ENCODE measurements around the gene NNT.

The NNT gene

DNA sequence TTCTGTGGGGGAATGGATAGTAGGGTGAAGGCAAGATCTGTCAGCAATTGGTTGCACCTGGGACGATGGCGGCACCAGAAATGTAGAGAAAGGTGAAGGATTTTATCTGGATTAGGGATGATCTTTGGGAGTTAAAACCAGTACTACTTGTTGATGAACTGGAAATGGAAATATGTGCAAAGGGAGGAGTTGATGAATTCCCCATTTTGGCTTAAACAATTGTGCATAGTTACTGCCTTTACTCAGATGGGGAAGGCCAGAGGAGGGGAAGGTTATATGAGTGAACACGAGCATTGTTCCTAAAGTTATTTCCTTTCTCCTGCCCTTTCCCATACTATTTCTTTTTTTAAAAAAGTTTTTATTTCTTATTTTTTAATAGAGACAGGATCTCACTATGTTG is 19.1 kb downstream of the NNT start:
- DNase-seq (ENCODE audit: low read depth in 1 of 2, low spot score in 1 of 2) = no peak

DNA sequence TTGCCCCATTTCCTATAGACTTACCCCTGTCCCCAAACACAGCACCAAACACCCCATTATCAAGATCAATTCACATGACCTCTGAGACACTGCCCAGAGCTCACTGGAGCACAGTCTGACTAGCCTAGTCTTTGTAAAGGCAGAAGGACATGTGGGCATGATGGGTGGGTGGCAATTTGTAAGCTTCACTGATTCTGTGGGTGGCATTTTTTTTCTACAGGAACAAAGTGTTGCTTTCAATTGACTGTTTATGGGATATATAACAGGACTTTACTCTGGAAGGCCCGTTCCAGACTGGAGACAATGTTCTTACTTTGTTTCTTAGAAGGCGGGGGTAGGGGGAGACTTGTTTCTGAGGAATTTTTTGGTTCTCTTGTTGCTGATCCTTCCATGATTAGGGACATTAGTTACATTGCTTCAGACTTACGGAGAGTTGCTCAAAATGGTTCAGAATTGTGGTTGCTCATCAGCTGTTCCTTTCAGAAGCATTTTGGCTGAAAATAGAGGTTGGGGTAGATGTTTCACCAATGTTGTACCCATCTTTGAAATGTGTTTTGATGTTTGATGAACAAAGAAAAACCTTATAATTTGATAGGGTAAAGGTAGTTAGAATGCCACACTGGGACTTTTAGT is 20.2 kb downstream of the NNT start:
- no peak for DNase-seq (ENCODE audit: low read depth in 1 of 2, low spot score in 1 of 2)

DNA sequence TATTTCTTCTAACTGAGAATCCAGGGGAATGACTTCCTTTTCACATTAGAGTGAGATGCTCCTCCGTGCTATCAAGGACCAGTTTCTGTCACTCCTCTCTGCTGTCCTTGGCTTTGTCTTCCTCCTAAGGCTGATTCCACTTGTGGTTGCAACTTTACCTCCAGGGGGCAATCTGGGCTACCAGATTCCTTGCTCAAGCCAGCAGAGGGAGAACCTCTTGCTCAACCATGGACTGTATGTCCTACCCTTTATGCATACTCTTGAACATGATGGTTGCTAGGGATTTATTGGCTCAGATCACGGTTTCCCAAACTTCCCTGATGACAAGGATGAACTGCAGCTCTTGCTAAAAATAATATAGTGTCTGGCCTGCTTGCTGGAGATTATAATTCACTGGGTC is 24.0 kb downstream of the NNT start:
- no peak for DNase-seq (ENCODE audit: low read depth in 1 of 2, low spot score in 1 of 2)

DNA sequence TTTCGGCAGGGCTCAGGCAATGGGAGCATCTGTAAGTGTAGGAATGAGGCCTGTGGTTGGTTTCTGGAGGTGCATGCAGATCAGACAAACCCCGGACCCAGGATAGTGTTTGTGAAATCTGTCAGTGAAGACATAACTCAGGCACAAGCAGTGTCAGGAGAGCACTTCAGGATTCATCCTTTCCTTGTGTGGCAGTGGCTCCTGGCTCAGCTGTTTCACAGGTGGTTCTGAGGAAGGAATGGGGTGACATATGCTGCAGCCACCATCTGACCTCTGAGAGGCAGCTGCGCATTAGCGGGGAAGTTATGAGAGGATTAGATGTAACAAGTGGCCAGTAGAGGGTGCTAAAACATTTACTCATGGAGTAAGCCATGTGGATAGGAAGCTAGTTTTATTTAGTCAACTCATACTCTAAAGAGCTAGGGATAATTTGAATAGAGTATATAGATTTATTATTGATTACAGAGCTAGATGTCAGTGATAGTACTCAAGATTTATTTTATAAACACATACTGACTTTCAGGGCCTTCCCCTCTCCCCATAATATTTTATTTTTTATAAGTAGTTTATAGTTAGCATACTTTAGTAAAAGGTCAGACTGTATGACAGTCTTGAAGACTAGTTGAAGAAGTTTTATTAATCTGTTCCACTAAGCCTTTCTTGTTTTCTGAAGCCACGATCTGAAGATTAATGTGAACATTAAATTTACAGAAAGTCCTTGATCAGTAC is 28.4 kb downstream of the NNT start:
- no peak for DNase-seq (ENCODE audit: low read depth in 1 of 2, low spot score in 1 of 2)

DNA sequence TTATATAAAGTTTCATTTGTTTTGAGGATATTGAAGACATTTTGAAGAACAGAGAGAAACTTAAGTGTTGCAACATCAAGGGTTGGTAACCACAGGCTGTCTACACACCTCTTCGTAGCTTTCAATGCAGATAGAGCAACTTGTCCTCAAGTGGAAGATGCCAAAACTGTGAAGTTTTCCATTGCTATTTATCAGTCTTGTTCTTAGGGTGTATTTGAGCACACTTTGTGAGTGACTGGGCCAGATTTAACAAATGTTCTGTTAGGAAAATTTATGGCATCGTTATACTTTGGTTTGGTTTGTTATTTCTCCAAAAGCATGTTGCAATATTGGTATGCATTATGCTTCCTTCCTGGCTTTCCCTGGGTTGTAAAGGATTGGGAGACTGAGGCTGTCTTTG is 31.6 kb downstream of the NNT start:
- DNase-seq (ENCODE audit: low read depth in 1 of 2, low spot score in 1 of 2) = no peak

DNA sequence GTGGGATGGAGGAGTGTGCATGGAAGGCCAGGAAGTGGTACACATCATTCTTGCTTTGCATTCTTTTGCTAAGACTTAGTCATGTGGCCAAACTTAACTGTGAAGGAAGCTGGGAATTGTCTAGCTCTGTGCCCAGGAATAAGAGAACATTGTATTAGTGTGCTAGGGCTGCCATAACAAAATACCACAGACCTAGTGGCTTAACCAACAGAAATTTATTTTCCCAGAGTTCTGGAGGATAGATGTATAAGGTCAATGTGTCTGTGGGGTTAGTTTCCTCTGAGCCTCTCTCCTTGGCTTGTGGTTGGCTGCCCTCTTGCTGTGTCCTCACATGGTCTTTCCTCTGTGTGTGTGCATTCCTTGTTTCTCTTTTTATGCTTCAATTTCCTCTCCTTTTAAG is 32.4 kb downstream of the NNT start:
- no peak for DNase-seq (ENCODE audit: low read depth in 1 of 2, low spot score in 1 of 2)

DNA sequence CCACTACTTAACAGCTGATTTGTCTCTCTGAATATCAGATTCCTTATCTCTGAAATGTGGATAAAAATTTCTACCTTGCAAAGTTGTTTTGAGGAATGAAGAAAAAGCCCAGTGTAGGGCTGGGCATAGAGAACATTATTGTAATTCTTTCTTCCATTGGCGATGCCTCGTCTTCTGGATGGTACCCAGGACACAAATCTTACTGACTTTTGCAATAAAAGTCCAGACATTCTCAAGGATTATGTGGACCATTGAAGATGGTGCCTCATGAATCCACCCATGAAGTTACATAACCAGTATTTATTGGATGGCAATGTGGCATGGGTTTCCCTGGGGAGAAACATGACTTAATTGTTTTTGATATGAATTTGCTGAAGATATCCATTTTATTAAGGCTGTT is 33.1 kb downstream of the NNT start:
- no peak for DNase-seq (ENCODE audit: low read depth in 1 of 2, low spot score in 1 of 2)

DNA sequence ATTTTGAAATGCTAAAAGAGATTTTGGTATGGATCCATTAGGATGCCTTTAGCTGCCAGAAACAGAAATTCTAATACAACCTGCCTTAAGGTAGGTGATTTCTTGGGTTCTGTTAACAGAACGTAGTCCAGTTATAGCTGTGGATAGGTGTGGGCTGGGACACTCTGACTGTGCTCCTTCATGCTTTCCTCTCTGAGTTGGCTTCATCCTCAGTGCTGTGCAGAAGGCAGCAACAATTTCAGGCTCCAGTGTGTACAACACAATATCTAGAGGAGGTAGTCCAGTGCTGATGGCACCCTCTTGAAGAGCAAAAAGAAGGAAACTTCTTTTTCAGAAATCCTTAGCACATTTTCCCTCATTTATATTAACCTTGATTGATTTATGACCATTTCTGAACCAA is 34.4 kb downstream of the NNT start:
- no peak for DNase-seq (ENCODE audit: low read depth in 1 of 2, low spot score in 1 of 2)

DNA sequence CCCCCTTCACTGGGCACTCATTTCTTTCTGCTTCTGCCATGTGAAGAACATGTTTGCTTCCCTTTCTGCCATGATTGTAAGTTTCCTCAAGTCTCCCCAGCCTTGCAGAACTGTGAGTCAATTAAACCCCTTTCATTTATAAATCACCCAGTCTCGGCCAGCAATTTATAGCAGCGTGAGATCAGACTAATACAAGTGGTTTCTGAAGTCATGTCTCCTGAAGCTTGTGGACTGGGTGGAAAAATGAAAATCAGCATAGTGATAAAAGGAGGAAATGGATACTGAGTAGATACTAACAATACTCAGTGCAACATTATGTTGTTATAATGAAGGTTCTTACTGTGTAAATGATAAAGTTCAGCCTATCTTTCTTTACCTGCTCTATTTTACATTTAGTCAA is 35.1 kb downstream of the NNT start:
- no peak for DNase-seq (ENCODE audit: low read depth in 1 of 2, low spot score in 1 of 2)

DNA sequence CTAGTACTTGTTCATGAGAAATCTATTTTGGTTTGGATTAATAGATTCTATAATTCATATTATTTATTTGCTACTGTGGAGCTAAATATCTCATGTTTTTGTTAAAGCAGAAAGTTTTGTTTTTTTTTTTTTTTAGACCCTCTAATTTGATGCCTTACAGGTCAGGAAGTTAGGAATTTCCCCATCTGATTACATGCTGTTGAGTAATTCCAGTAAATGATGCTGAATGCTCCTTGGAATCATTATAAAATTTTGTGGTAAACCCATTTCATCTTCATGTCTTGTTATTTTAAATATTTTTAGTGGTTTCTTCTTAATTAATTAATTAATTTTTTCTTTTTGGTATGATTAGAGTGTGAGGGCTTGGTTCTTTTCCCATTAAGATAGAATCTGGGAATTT is 35.6 kb downstream of the NNT start:
- DNase-seq (ENCODE audit: low read depth in 1 of 2, low spot score in 1 of 2) = no peak

DNA sequence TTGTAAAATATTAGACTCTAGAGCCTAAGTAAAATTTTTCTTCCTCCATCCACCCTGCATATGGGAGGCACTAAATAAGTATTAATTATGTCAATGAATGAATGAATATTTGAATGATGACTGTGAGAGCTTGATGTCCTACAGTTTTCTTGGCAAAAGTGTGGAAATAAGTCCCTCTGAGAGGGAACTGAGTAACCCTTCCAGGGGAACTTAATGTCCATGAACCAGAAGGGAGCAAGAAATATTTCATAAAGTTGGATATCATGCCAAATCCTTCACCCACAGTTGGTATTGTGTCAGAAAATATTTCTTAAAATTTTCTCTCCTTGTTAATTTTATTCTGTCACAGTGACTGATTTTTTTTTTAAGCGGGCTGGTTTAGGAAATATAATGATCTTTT is 36.6 kb downstream of the NNT start:
- DNase-seq (ENCODE audit: low read depth in 1 of 2, low spot score in 1 of 2) = no peak

DNA sequence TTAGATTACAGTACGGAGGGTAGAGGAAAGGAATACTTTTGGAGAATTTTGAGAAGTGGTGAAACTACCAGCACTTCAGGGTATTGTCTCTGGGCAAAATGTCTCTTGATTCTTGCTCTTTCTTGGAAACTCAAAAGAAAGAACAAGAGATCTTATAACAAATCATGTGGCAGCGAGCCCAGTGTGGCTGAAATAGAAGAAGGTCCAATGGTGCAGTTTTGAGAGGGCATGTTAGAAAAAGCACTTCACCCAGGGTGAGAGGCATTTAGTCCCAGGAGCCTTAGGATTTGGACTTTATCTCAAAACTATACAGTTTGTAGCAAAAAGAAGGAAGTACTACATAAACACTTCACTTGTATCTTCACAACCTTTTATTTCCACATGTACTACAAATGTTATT is 39.4 kb downstream of the NNT start:
- DNase-seq (ENCODE audit: low read depth in 1 of 2, low spot score in 1 of 2) = no peak

DNA sequence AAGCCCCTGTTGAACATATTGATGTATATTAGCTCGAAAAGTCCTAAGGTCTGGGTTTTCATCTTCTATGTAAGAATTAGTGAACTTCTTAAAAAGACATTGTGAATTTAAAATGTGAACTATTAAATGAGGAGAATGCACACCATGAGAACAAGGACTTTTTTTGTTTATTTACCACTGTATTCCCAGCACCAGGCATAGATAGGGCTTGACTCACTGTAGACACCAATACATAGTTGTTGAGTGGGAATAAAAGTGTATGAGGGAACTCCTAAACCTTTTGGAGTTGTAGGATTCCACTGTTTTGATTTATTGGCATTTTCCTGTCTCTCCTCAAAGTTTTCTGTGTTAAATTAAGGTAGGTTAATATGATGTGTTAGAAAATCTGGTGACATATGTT is 40.3 kb downstream of the NNT start:
- no peak for DNase-seq (ENCODE audit: low read depth in 1 of 2, low spot score in 1 of 2)

DNA sequence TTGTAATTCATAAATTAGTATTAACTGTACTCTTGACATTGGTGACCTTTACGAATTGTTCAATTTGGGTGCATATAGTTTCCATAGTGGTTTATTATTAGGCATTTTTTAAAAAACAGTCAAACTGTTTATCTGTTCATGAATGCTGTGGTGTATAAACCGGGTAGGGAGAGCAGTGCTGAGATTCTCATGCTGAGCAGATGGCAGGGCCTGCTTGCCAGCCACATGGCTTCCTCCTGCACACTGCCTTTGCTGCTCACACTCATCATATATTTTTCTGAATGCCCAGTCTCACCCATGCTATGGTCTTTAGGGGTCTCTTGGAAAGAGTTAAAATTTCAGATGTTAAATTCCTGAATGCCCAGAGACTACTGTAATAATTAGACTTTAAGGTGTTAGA is 40.8 kb downstream of the NNT start:
- no peak for DNase-seq (ENCODE audit: low read depth in 1 of 2, low spot score in 1 of 2)

DNA sequence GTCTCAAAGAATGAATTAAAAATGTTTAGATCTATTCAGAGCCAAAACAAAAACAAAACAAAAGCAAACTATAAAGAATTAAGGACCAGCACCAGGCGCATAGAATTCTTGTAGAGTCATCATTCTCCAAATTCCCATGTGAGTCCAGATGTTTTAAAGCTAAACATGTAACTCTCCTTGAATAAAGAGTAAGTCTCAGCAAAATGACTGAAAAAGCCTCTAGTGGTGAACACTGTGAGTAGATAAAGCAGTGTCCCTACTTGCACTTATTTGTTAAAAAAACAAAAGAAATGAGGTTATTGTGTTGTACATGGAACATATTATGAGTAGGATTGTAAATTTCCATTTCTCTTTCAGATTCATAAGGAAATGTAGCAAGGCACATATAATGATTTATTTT is 44.0 kb downstream of the NNT start:
- DNase-seq (ENCODE audit: low read depth in 1 of 2, low spot score in 1 of 2) = no peak

DNA sequence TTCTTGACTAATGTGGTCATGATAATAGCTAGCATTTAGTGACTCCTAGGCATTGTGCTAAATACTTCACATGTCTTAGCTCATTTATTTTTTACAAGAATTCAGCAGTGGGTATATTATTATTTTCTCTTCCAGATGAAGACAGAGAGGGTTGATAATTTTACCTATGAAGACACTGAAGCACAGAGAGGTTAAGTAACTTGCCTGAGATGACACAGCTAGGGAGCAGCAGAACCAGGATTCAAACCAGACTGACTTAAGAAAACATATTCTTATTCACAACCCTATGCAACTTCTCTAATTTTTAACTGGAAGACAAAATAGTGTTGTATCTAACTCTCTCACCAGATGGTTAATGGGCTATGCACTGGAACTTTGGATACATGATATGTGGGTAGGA is 44.8 kb downstream of the NNT start:
- no peak for DNase-seq (ENCODE audit: low read depth in 1 of 2, low spot score in 1 of 2)

DNA sequence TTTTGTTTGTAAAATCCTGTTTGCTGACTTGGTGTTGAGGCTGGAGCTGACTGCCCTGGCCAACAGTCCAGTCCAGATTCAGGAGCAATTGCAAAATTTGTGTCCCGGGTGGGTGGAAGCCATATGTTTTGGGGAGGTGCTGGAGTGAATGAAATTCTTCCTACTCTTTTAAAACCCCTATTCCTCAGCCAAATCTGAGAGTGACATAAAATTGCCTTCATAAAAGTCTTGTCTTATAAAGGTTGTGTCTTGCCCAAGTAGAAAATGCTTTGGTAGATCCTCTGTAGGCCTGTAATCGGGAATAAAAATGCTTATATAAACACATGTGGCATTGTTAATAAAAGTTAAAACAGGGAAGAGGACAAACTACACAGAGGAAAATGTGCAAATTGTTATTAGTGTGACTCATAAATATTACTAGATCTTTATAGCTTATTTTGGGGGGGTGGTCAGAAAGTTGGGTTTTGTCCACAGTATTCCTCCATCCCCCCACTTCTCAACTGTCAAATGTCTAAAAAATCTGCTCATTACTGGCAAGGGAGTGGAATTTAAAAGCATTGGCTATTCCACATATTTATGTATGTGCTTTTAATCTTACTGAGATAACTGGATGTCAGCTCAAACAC is 45.6 kb downstream of the NNT start:
- DNase-seq (ENCODE audit: low read depth in 1 of 2, low spot score in 1 of 2) = no peak

DNA sequence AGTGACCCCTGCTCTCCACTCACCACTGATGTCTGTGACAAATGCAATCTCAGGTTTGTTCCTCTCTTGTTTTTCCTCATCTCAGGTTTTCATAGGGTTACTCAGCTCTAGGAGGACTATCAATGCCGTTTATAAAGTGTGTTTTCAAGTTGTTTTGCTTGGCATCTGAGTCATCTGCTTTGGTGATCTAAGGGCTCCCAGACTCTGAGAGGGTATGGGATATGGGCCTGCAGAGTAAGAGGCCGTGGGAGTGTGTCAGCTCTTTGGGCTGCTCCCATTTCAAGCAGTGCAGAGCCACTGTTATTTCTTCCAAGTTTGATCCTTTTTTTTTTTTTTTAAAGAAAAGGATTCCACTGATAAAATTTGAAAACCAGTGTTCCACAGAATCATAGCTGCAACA is 46.3 kb downstream of the NNT start:
- DNase-seq (ENCODE audit: low read depth in 1 of 2, low spot score in 1 of 2) = no peak

DNA sequence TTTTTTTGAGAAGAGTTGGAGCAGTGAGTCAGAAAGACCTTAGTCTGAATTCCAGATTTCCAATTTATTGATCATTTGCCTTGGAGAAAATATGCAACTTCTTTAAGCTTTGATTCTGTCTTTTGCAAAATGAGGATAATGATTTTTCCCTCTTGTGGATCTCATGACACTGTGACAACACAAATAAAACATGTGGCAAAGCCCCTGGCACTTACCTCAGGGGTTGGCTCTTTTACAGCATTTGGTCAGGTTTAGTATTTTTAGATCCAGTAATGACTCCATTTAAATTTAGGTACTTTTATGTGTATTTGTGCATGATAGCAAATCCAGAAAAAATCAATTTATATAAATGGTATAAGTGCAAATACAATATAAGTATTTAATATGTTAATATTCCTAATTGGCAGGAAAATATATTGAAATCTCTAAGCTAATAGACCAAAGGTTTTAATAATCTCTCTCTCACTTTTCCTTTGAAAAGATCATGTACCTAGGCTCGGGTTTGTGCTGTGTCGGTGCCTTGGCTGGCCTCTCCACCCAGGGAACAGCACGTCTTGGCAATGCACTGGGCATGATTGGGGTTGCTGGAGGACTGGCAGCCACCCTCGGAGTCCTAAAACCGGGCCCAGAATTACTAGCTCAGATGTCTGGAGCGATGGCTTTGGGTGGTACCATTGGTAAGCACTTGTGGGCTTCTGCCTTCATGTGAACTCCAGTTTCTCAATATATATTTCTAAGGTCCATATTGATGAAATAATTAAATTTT is 49.7 kb downstream of the NNT start:
- DNase-seq (ENCODE audit: low read depth in 1 of 2, low spot score in 1 of 2) = no peak

DNA sequence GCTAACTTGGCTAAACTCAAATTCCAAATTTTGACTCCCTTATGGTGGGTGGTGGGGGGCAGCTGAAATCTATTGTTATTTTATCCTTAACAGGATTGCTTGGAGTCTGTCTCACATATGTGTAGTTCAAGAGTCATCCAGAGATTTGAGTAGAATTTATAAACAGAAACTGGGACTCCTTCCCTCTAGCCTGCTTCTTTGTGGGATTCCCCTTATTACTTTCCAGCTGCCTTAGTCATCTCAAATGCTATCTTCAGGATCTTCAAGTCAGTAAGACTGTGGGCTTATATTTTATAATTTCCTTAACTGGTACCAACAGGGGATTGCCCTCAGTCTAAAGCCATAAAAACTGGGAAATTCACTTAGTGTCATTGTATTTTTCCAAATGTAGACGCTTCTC is 55.5 kb downstream of the NNT start:
- no peak for DNase-seq (ENCODE audit: low read depth in 1 of 2, low spot score in 1 of 2)

DNA sequence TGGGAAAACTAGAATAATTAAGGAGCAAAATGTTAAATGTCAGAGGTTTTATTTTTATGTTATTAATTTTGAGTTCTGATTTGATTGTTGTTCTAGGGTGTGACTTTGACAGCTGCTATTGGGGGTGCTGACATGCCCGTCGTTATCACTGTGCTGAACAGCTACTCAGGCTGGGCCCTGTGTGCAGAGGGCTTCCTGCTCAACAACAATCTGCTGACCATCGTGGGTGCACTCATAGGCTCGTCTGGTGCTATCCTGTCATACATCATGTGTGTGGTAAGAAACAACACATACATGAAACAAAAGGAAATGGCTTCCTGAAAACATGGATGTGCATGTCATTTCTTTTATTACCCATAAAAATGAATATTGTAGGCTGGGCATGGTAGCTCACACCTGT is 56.1 kb downstream of the NNT start:
- DNase-seq (ENCODE audit: low read depth in 1 of 2, low spot score in 1 of 2) = no peak

DNA sequence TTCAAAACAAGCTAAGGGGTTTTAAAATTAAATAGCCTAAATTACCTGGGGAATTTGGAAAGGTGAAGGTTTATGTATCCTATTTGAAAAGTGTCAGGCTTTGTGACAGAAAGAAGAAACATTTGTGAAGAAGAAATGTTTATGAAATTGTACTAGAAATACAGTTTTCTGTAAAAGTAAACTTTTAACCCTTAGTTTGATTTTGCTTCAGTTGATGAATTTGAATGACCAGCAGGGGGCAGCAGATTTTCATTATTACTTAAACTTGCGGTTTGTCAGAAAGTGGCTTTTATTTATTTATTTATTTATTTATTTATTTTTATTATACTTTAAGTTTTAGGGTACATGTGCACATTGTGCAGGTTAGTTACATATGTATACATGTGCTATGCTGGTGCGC is 58.1 kb downstream of the NNT start:
- no peak for DNase-seq (ENCODE audit: low read depth in 1 of 2, low spot score in 1 of 2)

All from stimulated activated CD4-positive, alpha-beta T cell treated with anti-CD3 and anti-CD28 coated beads, Interleukin-15, amount 100 ng/mL, for 1 hour (primary cell).